ENCODE measurements around the gene POLR3GL.

Gene POLR3GL

GRCh38 chr1:145977486-145978470 lies 13.3 kb downstream of the POLR3GL start:
- DNase-seq, result peak; percentile 81

- DNase-seq, result no peak
Measured at GRCh38 chr1:145978471-145978853, 14.0 kb downstream of the POLR3GL start.

- peak; percentile 99 for DNase-seq
Measured at GRCh38 chr1:145978854-145979745, 14.6 kb downstream of the POLR3GL start.

DNA sequence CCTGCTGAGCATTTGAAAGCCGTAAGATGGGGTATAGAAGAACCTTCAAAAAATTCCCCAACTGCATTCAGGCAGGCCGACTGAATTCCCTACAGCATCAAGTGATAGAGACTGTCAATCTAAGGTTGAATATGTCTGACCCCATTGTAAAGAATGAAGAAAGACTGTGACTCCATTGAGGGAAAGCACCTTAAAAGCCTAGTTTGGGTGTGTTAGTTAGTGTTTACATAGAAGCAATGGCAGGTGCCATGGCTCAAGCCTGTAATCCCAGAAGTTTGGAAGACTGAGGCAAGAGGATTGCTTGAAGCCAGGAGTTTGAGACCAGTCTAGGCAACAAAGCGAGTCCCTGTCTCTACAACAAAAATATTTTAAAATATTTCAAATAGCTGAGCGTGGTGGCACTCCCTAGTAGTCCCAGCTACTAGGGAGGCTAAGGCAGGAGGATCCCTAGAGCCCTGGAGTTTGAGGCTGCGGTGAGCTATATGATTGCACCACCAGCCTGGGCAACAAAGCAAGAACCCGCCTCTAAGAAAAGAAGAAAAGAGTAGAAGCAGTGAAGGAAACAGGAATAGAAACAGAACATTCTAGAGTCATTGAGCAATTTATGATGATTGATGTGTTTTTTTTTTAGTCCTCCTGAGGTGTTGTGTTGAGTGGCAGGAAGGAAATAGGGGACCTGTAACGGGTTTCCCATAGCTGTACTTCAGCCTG lies 15.4 kb downstream of the POLR3GL start:
- DNase-seq, result no peak

DNA sequence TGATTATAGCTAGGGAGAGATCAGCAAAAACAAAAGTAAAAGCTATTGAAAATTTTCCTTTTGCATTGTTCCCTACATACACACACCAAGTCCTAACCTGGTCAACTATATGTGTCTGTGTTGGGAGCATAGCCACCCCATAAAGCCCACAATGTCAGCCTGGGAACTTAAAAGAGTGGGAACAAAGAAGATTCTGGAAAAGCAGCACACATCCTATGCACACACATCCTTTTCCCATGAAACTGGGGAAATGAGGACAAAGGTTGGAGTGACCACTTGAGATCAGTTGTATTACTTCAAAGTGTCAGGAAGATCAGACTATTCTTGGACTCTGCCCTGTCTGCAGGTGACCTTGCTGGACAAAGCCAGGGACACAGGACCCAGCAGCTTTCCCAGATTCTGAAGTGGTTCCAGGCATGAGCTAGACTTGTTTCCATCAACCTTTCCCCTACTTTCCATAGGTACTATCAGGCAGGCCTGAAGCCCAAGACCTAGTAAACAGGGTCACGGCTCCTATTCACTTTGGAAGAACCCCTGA lies 16.0 kb downstream of the POLR3GL start:
- no peak for DNase-seq

GRCh38 chr1:145982010-145982723 lies 17.7 kb downstream of the POLR3GL start:
- DNase-seq, result no peak

DNA sequence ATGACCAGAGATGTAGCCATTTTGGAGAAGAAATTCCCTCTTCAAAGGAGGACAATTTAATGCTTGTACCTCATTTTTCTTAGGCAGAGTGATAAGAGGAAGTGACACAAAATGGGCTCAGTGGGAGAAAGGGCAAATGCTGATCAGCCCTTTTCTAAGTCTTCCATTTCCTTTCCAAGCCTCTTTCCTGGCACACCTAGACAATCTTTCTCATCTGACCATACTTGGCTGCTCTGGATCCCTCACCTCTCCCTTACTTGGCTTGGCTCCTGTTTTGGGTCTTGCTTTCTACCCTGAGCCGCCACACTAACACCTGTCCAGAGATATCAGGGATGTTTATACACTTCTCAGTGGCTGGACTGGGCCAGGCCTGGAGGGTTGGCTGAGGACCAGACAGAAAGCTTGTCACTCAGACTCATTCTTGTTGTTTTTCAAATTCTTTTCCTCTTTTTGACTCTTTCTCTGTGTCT lies 18.8 kb downstream of the POLR3GL start:
- DNase-seq, result peak; percentile 80

DNA sequence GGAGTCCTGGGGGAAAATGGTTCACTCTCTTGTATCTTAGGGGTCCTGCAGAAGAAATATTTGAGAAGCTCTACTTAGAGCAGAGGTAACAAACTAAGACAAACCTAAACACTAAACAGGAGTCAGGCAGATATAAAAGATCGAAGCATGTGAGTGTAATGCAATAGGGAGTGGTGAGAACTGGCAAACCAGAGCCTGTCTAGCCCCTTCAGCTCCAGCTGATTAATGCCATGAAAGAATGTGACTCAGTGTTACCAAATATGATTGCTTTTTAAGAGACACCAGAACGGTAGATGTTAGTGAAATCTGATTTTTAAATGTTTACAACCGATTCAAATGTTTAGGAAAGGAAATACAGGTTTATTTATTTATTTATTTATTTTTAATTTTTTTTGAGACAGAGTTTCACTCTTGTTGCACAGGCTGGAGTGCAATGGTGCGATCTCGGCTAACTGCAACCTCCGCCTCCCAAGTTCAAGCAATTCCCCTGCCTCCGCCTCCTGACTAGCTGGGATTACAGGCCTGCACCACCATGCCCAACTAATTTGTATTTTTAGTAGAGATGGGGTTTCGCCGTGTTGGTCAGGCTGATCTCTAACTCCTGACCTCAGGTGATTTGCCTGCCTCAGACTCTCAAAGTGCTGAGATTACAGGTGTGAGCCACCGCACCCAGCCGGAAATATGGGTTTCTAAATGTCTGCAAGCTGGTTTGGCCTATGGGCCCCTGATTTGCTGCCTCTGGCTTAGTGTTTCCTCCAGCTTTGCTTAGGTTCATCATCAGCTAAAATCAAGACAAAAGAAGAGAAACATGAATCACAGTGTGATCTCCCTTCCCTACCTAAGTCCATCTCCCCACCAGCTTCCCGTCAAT lies 19.7 kb downstream of the POLR3GL start:
- DNase-seq, result no peak

DNA sequence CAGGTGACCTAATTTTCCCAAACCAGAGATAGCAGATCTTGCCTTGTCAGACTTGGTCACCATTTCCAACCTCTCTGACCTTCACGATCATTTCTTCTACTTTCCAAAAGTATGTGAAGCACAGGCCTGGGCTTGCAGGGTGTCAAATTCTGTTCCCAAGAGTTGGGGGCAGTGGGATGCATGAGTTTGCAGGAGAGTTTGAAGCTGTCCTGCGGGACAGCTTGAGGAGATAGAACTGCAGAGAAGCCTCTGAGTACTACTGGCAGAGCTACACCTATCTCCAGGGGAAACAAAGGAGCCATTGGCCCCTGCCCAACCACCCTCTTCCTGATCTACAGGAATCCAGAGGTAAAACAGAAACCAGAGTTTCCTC lies 20.6 kb downstream of the POLR3GL start:
- DNase-seq, result no peak

GRCh38 chr1:145985502-145986439 lies 21.3 kb downstream of the POLR3GL start:
- DNase-seq, result peak; percentile 93

- no peak for DNase-seq
Measured at GRCh38 chr1:145986551-145986950, 22.1 kb downstream of the POLR3GL start.

GRCh38 chr1:145987926-145988325 lies 23.4 kb downstream of the POLR3GL start:
- no peak for DNase-seq

- no peak for DNase-seq
Measured at GRCh38 chr1:145988773-145989172, 24.3 kb downstream of the POLR3GL start.

- DNase-seq, result no peak
Measured at GRCh38 chr1:145990249-145990855, 25.9 kb downstream of the POLR3GL start.

DNA sequence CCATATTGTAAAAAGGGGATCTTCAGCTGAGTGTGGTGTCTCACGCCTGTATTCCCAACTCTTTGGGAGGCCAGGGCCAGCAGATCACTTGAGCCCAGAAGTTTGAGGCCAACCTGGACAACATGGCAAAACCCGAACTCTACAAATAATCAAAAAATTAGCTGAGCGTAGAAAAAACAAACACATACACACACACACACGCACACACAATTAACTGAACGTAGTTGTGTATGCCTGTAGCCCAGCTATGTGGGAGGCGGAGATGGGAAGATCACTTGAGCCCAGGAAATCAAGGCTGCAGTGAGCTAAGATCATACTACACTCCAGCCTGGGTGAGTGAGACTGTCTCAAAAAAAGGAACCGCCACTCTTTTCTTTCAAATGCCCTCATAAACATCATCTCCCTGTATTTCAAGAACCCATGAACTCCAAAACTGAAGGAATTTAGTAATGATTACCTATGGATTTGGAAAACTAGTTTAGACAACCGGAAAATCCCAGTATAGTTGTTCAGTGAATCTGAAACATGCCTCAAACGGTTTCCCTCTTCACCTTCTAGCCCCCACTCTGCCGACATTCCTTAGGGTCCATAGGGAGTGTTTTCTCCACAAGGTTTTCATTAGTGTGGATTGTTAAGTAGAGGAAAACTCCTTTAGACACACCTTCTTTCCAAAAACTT lies 27.4 kb downstream of the POLR3GL start:
- DNase-seq, result no peak

DNA sequence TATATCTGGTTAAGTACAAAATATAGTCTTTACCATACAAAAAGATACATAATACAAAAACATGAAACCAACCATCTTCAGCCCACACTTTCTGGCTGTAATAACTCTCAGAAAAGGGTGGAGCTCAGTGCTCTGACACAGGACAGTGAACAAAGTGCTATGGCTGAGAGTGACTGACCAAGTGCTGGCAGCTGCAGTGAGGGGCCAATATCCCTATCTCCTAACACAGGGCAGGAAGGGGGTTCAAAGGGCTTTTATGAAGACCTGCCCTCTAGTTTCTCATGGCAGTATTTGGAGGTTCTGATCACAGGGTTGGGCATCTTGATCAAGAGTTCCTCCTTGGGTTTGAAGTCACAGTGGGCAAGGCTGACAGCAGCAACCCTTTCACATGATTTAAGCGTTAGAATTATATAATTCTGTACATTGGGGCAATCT lies 28.0 kb downstream of the POLR3GL start:
- DNase-seq, result no peak

DNA sequence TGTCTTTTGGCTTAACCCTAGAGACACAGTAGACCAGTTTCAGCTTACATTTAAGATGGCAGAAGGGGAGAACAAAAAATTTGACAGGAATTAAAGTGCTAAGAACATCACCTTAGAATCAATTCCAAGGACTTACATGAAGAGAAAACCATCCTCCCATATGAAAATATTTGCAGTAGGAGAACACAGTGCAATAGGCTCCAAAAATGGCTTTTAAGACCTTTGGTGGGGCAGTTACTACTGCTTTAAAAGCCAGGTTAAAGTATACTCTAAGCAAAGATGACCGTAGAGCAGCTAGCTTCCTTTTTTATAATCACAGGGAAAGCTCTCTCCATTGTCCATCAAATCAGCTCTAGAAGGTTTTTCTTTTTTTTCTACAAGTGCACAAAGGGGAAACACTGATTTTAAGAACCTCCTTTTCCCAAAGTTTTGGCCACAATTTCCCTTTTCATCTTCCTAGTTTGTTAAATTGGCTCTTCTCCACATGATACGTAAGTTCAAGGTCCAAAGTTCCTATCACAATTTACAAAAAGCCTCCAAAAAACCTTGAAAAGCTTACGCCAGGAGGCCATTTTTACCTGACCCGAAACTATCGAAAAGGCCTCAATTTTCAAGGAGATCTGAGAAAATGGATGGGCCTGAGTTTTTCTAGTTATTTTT lies 28.6 kb downstream of the POLR3GL start:
- no peak for DNase-seq
